ENCODE measurements around the gene RNF125. TPM values are rescaled to one million over a fixed set of nuclear protein-coding genes. Genes with fewer than 3 reads are reported as not detected.

The RNF125 gene
- total RNA-seq, 1 donor from 2014 or later = 35.0 TPM

DNA sequence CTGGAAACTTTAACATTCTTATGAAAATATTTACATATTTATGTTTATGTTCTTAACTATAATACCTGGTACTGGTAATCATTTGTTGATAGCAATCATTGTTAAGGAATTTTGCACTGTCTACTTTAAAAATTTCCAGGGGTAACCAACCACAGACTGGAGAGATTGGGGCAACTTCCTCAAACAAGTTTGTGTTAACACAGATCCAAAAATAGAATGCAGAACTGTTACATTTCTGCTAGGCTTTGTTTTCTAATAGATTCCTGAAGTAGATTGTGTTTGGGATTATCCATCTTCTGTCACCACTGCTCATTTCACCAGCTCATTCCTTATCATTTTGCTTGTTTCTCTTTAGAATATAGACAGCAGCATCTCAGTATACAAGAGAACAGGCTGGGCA lies 23.7 kb downstream of the RNF125 start:
- Mint-ChIP-seq H3K27ac (no peak overlapping the region), H3K4me3 (no peak overlapping the region), H3K27me3 (no peaks in the 10 kb centered on the region), H3K36me3 (ENCODE audit: low read depth) (peaks cover 60% of the 10 kb centered on the region), H3K9me3 (no peaks in the 10 kb centered on the region), H3K4me1 (peaks cover 43% of the 10 kb centered on the region)
- intact Hi-C loops (cut with micrococcal nuclease) = no loop called here
- no peak for DNase-seq

DNA sequence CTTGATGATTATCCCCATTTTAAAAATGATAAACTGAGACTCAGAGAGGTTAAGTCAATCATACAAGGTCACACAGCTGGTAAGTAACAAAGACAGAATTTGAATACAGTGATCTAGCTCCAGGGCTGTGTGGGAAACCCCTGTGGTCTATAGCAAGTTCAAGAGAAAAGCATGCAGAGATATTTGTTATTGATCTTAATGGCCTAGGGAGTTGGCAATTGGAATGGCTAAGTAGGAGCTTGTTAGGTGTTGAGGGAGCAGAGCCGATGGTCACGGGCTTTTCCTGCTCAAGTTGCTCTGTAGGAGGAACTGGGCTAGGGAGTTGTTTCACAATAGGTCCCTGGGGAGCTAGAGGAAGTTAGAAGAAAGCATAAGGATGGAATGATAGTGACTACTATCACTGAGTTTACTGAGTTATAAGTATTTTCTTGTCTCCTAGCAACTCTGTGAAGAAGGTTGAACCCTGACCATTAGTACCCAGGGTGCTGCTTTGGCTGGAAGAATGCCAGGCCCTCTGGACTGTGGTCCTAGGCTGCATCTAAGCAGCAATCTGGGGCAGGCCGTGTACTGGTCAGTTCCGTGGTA lies 30.0 kb downstream of the RNF125 start:
- DNase-seq = peak; percentile 73
- Mint-ChIP-seq H3K27ac (peak overlapping the region; percentile 95), H3K4me3 (peak overlapping the region; percentile 73), H3K36me3 (ENCODE audit: low read depth) (peaks cover 51% of the 10 kb centered on the region), H3K4me1 (peaks cover 38% of the 10 kb centered on the region), H3K27me3 (no peaks in the 10 kb centered on the region), H3K9me3 (no peaks in the 10 kb centered on the region)
- intact Hi-C loops (cut with micrococcal nuclease) = loop anchor here (1.0 to 2.0 kb wide), 4 partner anchors 7 to 106 kb away; partner anchors contain the start of gene TRAPPC8

DNA sequence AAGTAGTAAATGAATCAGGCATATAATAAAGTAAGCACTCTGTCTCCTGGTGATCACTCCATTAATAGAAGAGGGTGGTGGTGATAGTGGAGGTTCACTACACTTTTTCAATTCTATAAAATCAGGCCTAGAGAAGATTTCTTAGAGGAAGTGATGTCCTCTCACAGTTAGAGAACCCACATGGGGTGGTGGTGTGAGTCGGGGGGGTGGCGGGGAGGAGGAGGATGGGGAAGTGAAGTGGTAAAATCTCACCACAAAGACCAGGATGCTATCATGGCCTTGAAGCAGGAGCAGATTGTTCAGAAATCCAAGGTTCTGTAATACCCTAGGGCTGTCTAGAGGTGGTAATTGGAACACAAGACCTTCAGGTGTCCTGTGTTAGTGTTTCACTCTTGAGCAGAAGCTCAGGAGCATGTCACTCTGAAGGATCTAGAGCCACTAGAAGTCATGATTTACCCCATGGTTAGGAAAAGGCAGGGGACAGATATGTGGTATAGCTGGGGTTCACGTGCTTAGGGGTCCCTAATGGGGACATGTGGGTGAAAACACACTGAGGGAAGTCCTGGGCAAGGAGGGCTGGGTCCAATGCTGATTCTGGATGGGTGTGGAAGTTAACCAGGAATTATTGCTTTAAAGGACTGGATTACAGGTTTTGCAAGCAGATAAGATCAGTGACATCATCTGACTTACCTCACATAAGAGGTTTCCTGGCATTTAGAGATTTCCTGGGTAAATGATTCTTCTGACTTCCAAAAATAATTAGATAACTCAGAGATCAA lies 31.0 kb downstream of the RNF125 start:
- peak; percentile 73 for DNase-seq

DNA sequence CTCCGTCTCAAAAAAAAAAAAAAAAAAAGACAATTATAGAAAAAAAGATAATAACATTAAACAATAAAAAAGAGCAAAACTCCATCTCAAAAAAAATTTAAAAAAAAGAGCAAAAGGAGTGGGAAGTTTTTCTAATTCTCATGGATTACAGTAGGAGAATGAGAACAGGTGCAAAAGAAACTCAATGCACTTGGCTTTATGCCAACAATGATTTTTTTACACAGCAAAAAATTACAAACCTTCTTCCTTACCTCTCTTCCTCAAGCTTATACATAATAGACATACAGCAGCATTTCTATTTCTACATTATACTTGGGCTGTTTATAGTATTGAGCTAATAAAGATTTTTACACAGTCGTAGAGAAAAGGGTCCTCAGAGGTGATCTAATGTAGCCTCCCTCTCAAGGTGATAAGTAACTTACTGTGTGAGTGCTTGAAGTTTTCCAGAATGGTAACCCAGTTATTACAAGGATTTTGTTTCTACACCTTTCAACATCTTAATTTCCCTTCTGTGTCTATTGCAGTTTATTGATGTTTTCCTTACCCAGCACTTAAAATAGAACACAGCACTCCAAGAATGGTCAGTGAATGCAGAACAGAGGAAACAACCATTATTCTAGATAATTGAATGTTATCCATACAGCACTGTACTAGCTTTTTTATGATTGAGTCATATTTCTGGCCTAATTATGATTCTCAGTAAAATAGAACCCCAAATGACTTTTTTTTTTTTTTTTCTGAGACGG lies 38.2 kb downstream of the RNF125 start:
- H3K4me1 Mint-ChIP-seq = peaks cover 40% of the 10 kb centered on the region
- DNase-seq = no peak
- H3K27ac Mint-ChIP-seq = no peak overlapping the region
- H3K4me3 Mint-ChIP-seq = no peak overlapping the region
- no peaks in the 10 kb centered on the region for H3K27me3 Mint-ChIP-seq
- H3K36me3 Mint-ChIP-seq (ENCODE audit: low read depth) = peaks cover 56% of the 10 kb centered on the region
- intact Hi-C loops (cut with micrococcal nuclease) = no loop called here
- H3K9me3 Mint-ChIP-seq = peaks cover 9% of the 10 kb centered on the region

More for the DNA sequence above, 31.0 kb downstream of the RNF125 start:
- intact Hi-C loops (cut with micrococcal nuclease) = loop anchor here (1.0 to 2.0 kb wide), 4 partner anchors 8 to 107 kb away; partner anchors contain the start of gene TRAPPC8
- Mint-ChIP-seq H3K27ac (peak overlapping the region; percentile 95), H3K4me1 (peaks cover 39% of the 10 kb centered on the region), H3K36me3 (ENCODE audit: low read depth) (peaks cover 51% of the 10 kb centered on the region), H3K27me3 (no peaks in the 10 kb centered on the region), H3K9me3 (no peaks in the 10 kb centered on the region), H3K4me3 (peak overlapping the region; percentile 70)

DNA sequence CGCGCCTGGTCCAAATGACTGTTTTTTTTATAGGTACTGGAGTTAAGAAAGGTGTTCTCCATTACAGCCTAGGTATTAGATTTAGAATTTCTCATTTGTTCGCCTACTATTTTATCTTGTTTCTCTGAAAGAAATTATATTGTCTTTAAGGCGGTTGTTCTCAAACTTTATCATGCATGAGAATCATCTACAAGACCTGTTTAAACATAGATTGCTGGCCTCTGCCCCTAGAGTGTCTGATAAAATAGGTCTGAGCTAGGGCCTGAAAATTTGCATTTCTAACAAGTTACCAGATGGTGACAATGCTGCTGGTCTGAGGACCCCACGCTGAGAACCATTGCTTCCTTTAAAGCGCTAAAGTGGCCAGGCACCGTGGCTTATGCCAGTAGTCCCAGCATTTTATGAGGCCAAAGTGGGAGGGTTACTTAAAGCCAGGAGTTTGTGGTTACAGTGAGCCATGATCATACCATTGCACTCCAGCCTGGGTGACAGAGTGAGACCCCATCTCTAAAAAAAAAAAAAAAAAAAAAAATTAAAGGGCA lies 39.1 kb downstream of the RNF125 start:
- H3K4me3 Mint-ChIP-seq = no peak overlapping the region
- H3K36me3 Mint-ChIP-seq (ENCODE audit: low read depth) = peaks cover 54% of the 10 kb centered on the region
- H3K4me1 Mint-ChIP-seq = peaks cover 35% of the 10 kb centered on the region
- no peak overlapping the region for H3K27ac Mint-ChIP-seq
- H3K27me3 Mint-ChIP-seq = no peaks in the 10 kb centered on the region
- intact Hi-C loops (cut with micrococcal nuclease) = no loop called here
- peaks cover 9% of the 10 kb centered on the region for H3K9me3 Mint-ChIP-seq
- DNase-seq = no peak

DNA sequence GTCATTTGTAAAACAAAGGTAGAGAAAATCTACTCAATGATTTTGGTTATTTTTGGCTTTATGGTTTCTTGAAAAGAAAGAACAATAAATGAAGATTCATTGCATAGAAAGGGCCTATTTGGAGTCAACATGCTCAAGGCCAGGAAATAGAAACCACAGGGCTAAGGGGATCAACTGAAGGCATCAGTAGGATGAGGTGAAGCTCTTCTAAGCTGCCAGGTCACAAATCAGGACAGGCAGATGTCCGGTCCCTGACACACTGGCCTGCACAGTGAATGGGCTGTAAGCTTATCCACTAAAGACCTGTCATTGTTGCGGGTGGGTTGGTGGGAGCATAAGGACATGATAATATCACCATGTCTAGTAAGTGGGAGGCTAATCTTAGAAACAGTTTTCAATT lies 41.4 kb downstream of the RNF125 start:
- no peak overlapping the region for H3K4me3 Mint-ChIP-seq
- DNase-seq = no peak
- peaks cover 34% of the 10 kb centered on the region for H3K4me1 Mint-ChIP-seq
- H3K27me3 Mint-ChIP-seq = no peaks in the 10 kb centered on the region
- H3K9me3 Mint-ChIP-seq = peaks cover 9% of the 10 kb centered on the region
- intact Hi-C loops (cut with micrococcal nuclease) = no loop called here
- no peak overlapping the region for H3K27ac Mint-ChIP-seq
- H3K36me3 Mint-ChIP-seq (ENCODE audit: low read depth) = peaks cover 52% of the 10 kb centered on the region

DNA sequence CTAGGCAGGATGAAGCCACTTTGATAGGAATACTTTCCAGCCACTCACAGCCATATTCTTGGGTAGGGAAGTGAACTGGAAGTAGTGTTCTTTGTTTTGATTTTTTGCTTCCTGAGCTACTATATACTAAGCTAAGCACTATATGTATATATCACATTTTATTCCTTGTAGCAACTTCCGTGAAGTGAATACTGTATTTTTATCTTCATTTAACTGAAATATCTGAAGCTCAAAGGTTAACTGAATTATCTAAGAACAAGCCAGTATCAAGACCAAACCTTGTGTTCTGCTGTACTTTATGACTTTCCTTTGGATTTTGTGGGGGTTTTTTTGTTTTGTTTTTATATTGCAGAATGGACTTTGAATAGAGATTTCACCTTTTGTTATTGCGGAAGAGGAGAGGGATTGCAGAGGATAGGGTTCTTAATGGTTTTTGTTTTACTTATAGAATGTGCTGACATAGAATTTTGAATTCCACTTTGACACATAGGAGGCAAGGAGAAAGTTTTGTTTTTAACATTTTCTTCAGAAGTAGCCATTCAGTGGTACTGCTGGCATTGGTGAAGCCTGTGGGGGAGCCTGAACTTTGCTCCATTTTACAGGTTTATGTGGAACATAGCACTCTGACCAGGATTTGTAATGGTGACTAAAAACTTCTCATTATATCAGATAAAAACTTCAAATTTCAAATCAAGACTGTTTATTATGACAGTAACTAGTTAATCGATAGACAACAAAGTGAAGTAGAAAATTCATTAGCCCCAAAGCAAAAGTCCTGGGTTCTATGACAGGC lies 48.9 kb downstream of the RNF125 start:
- Mint-ChIP-seq H3K27ac (peak overlapping the region; percentile 4), H3K9me3 (no peaks in the 10 kb centered on the region), H3K36me3 (ENCODE audit: low read depth) (peaks cover 45% of the 10 kb centered on the region), H3K27me3 (no peaks in the 10 kb centered on the region), H3K4me3 (no peak overlapping the region), H3K4me1 (peaks cover 11% of the 10 kb centered on the region)
- no peak for DNase-seq
- intact Hi-C loops (cut with micrococcal nuclease) = no loop called here

DNA sequence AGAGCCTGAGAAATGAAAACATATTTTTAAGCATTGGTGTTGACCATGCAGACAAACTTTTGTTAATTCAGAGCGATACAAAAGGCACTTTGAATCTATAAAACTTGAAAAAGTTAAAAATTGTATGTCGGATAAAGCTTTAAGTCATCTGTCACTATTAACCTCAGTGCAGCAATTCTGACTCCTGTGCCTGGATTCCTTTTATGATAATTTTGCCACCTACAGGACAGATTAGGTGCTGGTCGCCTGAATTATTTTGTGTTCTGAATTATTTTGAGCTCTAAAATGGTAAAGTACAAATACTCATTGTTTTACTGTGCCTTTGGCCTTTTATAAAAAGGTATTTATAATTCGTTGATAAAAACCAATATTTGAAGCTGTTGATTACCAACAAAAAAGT lies 53.7 kb downstream of the RNF125 start:
- Mint-ChIP-seq H3K27ac (no peak overlapping the region), H3K36me3 (ENCODE audit: low read depth) (peaks cover 46% of the 10 kb centered on the region), H3K4me3 (no peak overlapping the region), H3K9me3 (peaks cover 3% of the 10 kb centered on the region), H3K27me3 (no peaks in the 10 kb centered on the region), H3K4me1 (peaks cover 17% of the 10 kb centered on the region)
- intact Hi-C loops (cut with micrococcal nuclease) = no loop called here
- peak; percentile 68 for DNase-seq

DNA sequence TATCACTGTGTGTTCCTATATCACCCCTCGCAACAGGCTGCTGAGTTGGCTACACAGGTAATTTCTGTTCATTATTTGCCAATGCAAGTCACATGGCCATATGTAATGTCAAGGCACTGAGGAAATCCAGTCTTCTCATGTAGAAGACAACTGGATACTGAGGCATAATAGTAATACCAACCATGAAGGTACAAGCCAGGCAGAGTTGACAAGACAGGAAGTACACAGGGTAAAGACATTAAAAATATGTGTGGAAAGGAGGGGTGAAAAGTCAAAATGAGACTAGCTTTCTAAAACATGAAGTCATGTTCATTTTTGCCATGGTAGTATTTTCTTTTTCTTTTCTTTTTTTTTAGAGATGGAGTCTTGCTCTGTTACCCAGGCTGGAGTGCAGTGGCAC lies 55.6 kb downstream of the RNF125 start:
- peaks cover 36% of the 10 kb centered on the region for H3K36me3 Mint-ChIP-seq (ENCODE audit: low read depth)
- H3K27ac Mint-ChIP-seq = no peak overlapping the region
- intact Hi-C loops (cut with micrococcal nuclease) = no loop called here
- H3K27me3 Mint-ChIP-seq = no peaks in the 10 kb centered on the region
- peaks cover 15% of the 10 kb centered on the region for H3K4me1 Mint-ChIP-seq
- H3K9me3 Mint-ChIP-seq = peaks cover 3% of the 10 kb centered on the region
- H3K4me3 Mint-ChIP-seq = no peak overlapping the region
- no peak for DNase-seq

DNA sequence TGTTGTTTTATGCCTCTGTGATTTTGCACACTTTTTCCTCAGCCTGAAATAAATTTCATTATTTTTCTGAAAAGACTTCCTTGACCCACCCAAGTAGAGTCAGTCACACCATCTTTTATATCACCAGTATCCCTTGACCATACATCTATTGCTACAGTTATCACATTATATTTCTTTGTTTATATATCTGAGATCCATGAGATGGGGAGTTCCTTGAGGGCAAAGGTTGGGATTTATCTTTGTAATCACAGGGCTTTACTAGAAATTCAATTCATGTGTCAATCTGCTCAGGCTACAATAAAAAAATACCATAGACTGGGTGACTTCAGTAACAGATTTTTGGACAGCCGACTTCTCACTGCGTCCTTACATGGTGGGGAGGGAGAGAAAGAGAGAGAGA lies 60.2 kb downstream of the RNF125 start:
- no peaks in the 10 kb centered on the region for H3K27me3 Mint-ChIP-seq
- no peak for DNase-seq
- H3K4me3 Mint-ChIP-seq = no peak overlapping the region
- H3K4me1 Mint-ChIP-seq = peaks cover 18% of the 10 kb centered on the region
- peaks cover 3% of the 10 kb centered on the region for H3K9me3 Mint-ChIP-seq
- H3K27ac Mint-ChIP-seq = no peak overlapping the region
- intact Hi-C loops (cut with micrococcal nuclease) = no loop called here
- H3K36me3 Mint-ChIP-seq (ENCODE audit: low read depth) = peaks cover 23% of the 10 kb centered on the region

DNA sequence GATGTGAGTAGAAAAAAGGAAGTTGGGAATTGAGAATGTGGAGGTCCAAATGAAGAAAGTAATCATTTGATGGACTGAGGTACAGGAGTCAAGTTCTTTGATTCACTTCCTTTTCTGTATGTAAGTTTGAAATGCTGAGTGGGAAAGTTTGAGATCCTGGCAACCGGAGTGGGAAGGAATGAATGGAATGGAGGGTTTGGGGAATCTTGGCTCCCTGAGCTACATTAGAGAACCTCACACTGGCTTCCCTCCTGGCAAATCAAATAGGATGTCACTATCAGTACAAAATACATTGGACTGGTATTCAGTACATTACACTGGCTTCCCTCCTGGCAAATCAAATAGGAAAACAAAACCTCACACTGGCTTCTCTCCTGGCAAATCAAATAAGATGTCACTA lies 63.3 kb downstream of the RNF125 start:
- Mint-ChIP-seq H3K27me3 (peaks cover 2% of the 10 kb centered on the region), H3K9me3 (no peaks in the 10 kb centered on the region), H3K36me3 (ENCODE audit: low read depth) (peaks cover 11% of the 10 kb centered on the region), H3K4me1 (peaks cover 30% of the 10 kb centered on the region), H3K4me3 (no peak overlapping the region), H3K27ac (no peak overlapping the region)
- intact Hi-C loops (cut with micrococcal nuclease) = no loop called here
- no peak for DNase-seq

DNA sequence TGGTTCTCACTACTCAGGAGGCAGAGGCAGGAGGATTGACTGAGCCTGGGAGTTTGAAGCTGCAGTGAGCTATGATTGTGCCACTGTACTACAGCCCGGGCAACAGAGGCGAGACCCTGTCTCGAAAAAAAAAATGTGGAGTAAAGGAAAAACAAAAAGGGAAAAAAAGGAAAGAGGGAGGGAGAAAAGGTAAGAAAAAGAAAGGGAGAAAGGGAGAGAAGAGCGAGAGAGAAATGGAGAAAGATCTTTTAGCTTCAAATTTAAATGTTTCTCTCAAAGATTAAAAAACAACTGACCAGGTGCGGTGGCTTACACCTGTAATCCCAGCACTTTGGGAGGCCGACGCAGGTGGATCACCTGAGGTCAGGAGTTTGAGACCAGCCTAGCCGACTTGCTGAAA lies 65.2 kb downstream of the RNF125 start:
- no peak for DNase-seq
- peak overlapping the region; percentile 68 for H3K27ac Mint-ChIP-seq
- intact Hi-C loops (cut with micrococcal nuclease) = loop anchor here (2.0 kb wide), 1 partner anchor 65 kb away; the partner anchor contains the start of gene RNF125

DNA sequence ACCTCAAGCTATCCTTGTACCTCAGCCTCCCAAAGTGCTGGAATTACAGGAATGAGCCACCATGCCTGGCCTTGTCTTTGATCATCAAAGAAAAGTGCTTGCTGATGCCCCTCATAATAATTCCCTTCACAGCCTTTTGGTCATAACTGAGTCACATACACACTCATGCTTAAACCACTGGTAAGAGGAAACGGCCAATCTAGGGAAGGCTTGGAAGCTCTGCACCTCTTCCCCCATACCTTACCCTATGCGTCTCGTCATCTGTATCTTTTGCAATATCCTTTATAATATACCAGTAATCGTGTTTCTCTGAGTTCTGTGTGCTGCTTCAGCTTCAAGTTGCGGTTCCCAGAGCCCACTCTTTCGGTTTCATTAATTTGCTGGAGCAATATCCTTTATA lies 68.3 kb downstream of the RNF125 start:
- Mint-ChIP-seq H3K4me3 (no peak overlapping the region), H3K27ac (no peak overlapping the region), H3K9me3 (no peaks in the 10 kb centered on the region), H3K36me3 (ENCODE audit: low read depth) (peaks cover 12% of the 10 kb centered on the region), H3K27me3 (peaks cover 2% of the 10 kb centered on the region), H3K4me1 (peaks cover 45% of the 10 kb centered on the region)
- no peak for DNase-seq
- intact Hi-C loops (cut with micrococcal nuclease) = no loop called here

More for the DNA sequence above, 65.2 kb downstream of the RNF125 start:
- Mint-ChIP-seq H3K27me3 (peaks cover 2% of the 10 kb centered on the region), H3K4me3 (no peak overlapping the region), H3K4me1 (peaks cover 42% of the 10 kb centered on the region), H3K9me3 (no peaks in the 10 kb centered on the region), H3K36me3 (ENCODE audit: low read depth) (peaks cover 12% of the 10 kb centered on the region)

Data from activated CD4-positive, alpha-beta T cell treated with anti-CD3 and anti-CD28 coated beads, Interleukin-2, amount 10 ng/mL, durations not matched to agents 24 days and 14 days (primary cell).